Measurements from ENCODE around the gene PHF21A. TPM values are rescaled to one million over a fixed set of nuclear protein-coding genes. Genes with fewer than 3 reads are reported as not detected.

The PHF21A gene
- total RNA-seq, 6 experiments from 2014 or later, result 9.2 to 17.1 (median 10.4) TPM

- Histone ChIP-seq H3K27ac (no peak overlapping the region), H3K27me3 (no peaks in the 10 kb centered on the region), H3K36me3 (no peaks in the 10 kb centered on the region), H3K4me1 (peaks cover 0 to 5% (median 2%) of the 10 kb centered on the region in 4 donors), H3K9me3 (no peaks in the 10 kb centered on the region), H3K4me3 (peak overlapping the region; percentile 42 to 59 (median 50))
- intact Hi-C loops (cut with DNase I), result no loop called here
- DNase-seq (peak; percentile 79 to 83 (median 80)), ATAC-seq (peak; percentile 70 to 88 (median 77))
- WGBS (ENCODE audit: insufficient coverage, low coverage, low lambda C conversion rate, missing lambda C conversion rate), result 5% methylated on average over 16 of the region's 62 CpGs
- TF ChIP-seq CTCF (IDR thresholded peaks at IDR 0.05) (no peak), POLR2A (IDR thresholded peaks at IDR 0.05) (no peak)
Observed at GRCh38 chr11:45899448-45900174, 221.6 kb downstream of the PHF21A start.

DNA sequence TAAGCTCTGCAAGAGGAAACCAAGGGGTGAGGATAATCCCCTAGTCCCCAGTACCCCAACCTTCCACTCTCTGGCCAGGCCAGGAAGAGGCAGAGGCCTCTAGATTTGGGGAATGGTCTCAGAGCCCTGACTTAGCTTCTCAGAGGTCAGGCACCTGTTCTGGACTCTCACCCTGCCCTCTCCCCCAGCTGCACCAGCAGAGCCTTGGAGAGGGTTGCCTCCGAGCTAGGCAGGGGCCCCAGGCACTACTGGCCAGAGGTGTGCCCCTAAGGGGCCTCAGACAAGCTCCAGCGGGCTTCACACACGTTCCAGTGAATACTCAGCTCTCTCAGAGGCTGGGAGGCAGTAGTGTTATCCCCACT, 222.2 kb downstream of the PHF21A start:
- Histone ChIP-seq H3K9me3 (no peaks in the 10 kb centered on the region), H3K27me3 (no peaks in the 10 kb centered on the region), H3K4me3 (no peak overlapping the region), H3K36me3 (no peaks in the 10 kb centered on the region), H3K4me1 (peaks cover 0 to 5% (median 2%) of the 10 kb centered on the region in 4 donors), H3K27ac (no peak overlapping the region)
- no peak for ATAC-seq
- WGBS (ENCODE audit: insufficient coverage, low coverage, low lambda C conversion rate, missing lambda C conversion rate), result 20% methylated on average over 1 of the region's 3 CpGs
- no peak for DNase-seq
- no peak for TF ChIP-seq CTCF (IDR thresholded peaks at IDR 0.05)
- no peak for TF ChIP-seq POLR2A (IDR thresholded peaks at IDR 0.05)
- intact Hi-C loops (cut with DNase I), result no loop called here

GRCh38 chr11:45897556-45897955, 223.7 kb downstream of the PHF21A start:
- no peak overlapping the region for H3K4me3 ChIP-seq
- intact Hi-C loops (cut with DNase I), result no loop called here
- ATAC-seq (no peak), DNase-seq (no peak)
- H3K4me1 ChIP-seq, result peaks cover 0 to 12% (median 2%) of the 10 kb centered on the region in 4 donors
- H3K27me3 ChIP-seq, result no peaks in the 10 kb centered on the region
- no peak for TF ChIP-seq CTCF (IDR thresholded peaks at IDR 0.05)
- no peak for TF ChIP-seq POLR2A (IDR thresholded peaks at IDR 0.05)
- H3K27ac ChIP-seq, result no peak overlapping the region
- H3K36me3 ChIP-seq, result no peaks in the 10 kb centered on the region
- H3K9me3 ChIP-seq, result no peaks in the 10 kb centered on the region
- no CpG with 5 or more reads among the region's 6 CpGs for WGBS (ENCODE audit: insufficient coverage, low coverage, low lambda C conversion rate, missing lambda C conversion rate)

GRCh38 chr11:45896422-45896984, 224.8 kb downstream of the PHF21A start:
- Histone ChIP-seq H3K9me3 (no peaks in the 10 kb centered on the region), H3K27ac (no peak overlapping the region), H3K27me3 (no peaks in the 10 kb centered on the region), H3K36me3 (no peaks in the 10 kb centered on the region), H3K4me1 (peaks cover 0 to 19% (median 2%) of the 10 kb centered on the region in 4 donors), H3K4me3 (no peak overlapping the region)
- no peak for ATAC-seq
- intact Hi-C loops (cut with DNase I), result no loop called here
- 0% methylated on average over 4 of the region's 19 CpGs for WGBS (ENCODE audit: insufficient coverage, low coverage, low lambda C conversion rate, missing lambda C conversion rate)
- TF ChIP-seq POLR2A (IDR thresholded peaks at IDR 0.05) (no peak), CTCF (IDR thresholded peaks at IDR 0.05) (no peak)
- no peak for DNase-seq

Data from right lobe of liver (tissue), 6 donors.